C1 segment of cervical spinal cord (tissue), 14 donors: ENCODE data around the gene SNAPC1.

ENCODE experiments used
- DNase-seq, 14 donors: peaks; one replicate each; lab custom pipeline; 2025; lab: John Stamatoyannopoulos, UW

Gene SNAPC1

DNA sequence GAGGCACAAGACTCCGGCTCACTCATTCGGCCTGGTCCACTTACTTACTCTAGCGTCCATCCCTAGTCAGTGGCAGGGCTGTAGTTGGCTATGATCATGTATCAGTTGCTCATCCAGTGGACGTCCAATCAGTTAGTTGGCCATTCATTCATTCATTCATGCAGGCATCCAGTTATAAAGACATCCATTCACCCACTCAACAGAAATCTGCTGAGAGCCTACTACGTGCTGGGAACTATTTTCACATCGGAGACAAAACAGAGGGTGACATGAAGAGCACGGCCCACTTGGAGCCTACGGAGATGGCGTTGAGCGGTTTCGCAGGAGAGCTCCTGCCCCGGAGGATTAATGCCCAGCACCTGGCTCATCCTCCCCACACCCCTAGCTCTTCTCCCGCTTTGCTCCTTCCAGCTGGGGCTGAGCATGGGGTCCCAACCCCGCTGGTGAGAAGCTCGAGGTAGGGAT, 49.7 kb downstream of the SNAPC1 start:
- no peak for DNase-seq

GRCh38 chr14:61812347-61813095, 50.3 kb downstream of the SNAPC1 start, which contains the start of gene SYT16:
Gene SYT16, plus strand, starts transcription at chr14:61812703.
- peak in 1 of 14 donors; percentile 29 for DNase-seq

DNA sequence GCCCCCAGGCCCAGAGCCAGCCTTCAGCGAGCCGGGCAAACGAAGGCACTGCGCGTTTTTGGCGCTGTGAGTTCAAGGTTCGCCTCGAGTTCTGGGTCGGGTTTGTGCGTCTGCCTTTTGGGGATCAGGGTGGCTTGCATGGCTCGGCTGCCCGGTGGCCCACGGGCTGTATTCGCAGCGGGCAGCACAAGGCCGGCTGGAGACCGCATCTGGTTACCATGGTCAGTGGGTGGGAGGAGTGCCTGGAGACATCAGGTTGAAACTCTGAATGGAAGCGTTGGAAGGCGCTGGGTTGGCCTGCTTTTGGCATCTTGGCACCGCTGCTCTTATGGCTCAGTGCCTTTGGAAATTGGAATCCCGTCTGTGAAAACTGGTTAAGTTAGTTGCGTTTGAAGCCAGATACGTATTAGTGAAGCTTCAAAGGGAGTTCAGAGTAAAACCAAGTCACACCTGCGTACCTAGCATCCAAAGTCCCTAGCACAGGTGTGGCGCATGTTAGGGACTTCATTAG, 50.9 kb downstream of the SNAPC1 start:
- DNase-seq: peak in 1 of 14 donors; percentile 29

DNA sequence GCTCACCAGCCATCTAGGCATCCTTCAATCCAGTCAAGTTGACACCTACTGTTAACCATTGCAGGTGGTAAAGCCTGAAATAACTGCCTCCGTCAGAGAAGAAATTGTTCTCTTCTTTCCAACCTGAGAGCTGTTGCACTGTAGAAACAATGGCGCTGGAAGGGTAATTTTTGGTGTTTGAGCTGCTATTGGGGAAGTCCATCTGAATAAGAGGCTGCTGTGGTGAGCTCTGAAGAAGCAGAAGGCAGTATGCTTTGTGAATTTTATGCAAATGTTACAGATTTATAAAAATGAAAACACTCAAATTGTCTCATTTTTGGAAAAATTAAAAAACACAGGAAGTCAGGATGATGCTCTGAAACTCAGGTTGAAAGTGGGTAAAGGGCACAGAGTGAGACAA, 60.2 kb downstream of the SNAPC1 start:
- no peak for DNase-seq

- DNase-seq: no peak
Observed at GRCh38 chr14:61832783-61833182, 70.6 kb downstream of the SNAPC1 start.

DNA sequence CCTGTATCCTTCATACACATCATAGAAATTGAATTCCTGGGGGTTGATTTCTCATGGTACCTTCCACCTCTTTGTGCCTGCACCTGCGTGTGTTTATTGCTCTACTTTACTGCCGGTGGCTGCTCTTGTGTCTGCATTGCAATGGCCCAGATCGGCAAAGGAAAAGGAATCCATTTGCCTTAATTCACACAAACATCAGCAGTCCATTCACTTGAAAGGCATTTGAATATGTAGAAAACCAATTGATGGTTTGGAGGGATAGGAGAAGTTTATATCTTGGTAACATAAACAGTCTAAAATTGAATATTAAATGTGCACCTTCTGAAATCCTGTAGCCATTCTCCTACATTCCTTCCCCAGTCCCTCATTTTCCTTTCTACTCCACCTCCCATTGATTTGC, 74.0 kb downstream of the SNAPC1 start:
- no peak for DNase-seq

DNA sequence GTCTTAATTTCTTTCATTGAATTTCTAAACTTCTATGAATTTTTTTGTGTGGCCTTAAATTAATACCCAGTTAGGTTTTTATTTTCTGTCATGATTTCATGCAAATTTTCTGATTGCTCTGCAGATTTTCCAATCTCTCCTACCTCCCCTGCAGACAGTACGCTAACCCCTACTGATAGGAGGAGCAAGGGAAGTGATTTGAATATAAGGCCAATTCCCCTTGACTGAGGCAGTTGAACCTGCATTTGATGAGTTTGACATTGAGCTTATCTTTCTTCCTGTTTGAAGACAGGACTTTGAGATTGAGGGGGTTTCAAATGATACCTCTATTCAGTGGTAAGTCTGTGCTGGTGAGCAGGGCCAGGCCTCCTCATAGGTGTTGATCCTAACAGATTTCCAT, 74.6 kb downstream of the SNAPC1 start:
- DNase-seq: no peak

DNA sequence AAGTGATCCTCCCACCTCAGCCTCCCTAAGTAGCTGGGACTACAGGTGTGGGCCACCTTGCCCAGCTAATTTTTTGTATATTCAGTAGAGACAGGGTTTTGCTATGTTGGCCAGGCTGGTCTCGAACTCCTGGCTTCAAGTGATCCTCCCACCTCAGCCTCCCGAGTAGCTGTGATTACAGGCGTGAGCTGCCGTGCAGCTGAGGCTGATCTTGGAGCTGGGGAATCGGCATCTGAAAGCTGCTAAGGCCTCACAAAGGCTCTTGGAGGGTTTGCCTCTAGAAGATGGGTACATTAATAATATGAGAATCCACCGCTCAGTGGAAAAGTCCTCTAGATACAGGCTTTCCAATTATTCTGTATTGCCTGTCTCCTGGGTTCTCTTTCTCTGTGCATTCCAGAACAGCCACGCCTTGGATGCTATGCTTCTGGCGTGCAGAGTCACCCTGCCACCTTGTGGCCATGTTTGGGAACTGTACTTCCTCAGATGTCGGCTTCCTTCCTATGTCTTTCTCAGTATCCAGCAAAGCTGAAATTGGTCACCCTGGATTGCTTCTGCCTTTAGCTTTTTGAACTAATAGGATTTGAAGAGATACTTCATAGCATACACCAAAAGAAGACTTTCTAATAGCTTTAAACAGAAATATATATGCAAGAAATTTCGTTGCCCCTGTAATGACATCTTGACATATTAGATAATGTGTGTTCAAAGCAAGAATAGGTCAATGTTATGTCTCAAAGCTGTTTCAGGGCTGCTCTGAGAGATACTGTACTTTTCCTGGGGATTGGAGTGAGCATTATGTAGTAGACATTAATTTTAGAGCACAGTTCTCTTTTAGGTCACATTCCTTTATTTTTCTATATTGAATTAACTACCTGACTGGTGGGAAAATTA, 75.4 kb downstream of the SNAPC1 start:
- DNase-seq: peak in 13 of 14 donors; percentile 3 to 74 (median 37)

GRCh38 chr14:61838661-61839245, 76.5 kb downstream of the SNAPC1 start:
- no peak for DNase-seq

DNA sequence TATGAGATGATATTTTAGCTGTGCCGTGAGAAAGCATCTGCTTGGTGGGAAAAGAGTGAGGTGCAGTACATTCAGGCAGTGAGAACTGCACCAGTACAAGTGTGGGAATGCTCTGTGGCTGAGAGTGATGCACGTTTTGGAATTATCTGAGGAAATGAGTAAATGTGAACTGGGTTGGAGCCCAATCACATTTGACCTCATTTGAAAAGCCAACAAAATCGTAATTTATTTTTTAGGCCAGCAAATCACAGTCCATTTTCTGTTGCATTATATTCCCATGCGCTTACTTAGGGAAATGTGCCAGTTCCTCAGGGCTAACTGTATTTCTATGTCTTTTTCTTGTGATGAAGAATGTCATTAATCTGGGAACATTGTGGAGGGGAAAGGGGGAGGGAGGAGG, 77.3 kb downstream of the SNAPC1 start:
- no peak for DNase-seq

GRCh38 chr14:61841145-61841544, 78.9 kb downstream of the SNAPC1 start:
- DNase-seq: no peak
